Effector memory CD8-positive, alpha-beta T cell (primary cell): Measurements from ENCODE around the gene ZFPM1.
"Not testable (repeated sequence)": the region's sequence is repeated elsewhere in the genome, so short reads cannot be mapped to it uniquely, and the experiment has no call there.

Experiments used
- ATAC-seq: fragments of 150-1000 bp; cut with Tn5 transposase; replicated peaks from 2 replicates; pipeline ENCODE4 v1.10.0; 2021; ENCODE audit warnings: mild to moderate bottlenecking, moderate library complexity
- DNase-seq, 3 experiments: peaks; one replicate each; pipeline ENCODE4 v3.0.0; 2021
- H3K27ac Mint-ChIP-seq, 2 donors: one replicate each; pipeline ENCODE4 v1.8.0; 2022; ENCODE audit warnings: mild to moderate bottlenecking in 2 of 2, mixed read lengths in 2 of 2, moderate library complexity in 2 of 2
- H3K27me3 Mint-ChIP-seq, 2 donors: one replicate each; pipeline ENCODE4 v1.8.0; 2022; ENCODE audit warnings: mixed read lengths in 2 of 2
- H3K36me3 Mint-ChIP-seq: one replicate; pipeline ENCODE4 v1.8.0; 2022; ENCODE audit warnings: mild to moderate bottlenecking, moderate library complexity, mixed read lengths; ENCODE audit not compliant: insufficient read depth
- H3K4me1 Mint-ChIP-seq, 2 donors: one replicate each; pipeline ENCODE4 v1.8.0; 2022; ENCODE audit warnings: low read depth in 2 of 2, mixed read lengths in 2 of 2
- H3K4me3 Mint-ChIP-seq, 2 donors: one replicate each; pipeline ENCODE4 v1.8.0; 2022; ENCODE audit warnings: mild to moderate bottlenecking in 2 of 2, mixed read lengths in 2 of 2, moderate library complexity in 2 of 2
- H3K9me3 Mint-ChIP-seq, 2 donors: one replicate each; pipeline ENCODE4 v1.8.0; 2022; ENCODE audit warnings: mixed read lengths in 2 of 2

Gene ZFPM1

DNA sequence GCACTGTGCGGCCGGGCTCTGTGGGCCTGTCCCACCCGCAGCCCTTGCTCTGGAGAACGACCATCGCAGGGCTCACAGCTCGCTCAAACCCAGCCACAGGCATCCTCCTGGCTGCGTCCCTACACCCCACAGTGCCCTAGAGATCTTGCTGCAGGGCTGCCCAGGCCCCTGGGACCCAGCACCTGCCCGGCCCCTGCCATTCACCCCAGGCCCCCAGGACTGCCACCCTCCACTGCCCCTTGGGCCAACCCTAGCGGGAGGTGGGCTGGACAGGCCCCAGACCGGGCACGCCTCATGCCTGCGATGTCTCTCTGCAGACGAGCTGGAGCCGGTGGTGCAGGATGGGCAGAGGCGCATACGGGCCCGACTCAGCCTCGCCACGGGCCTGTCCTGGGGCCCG, 61.0 kb downstream of the ZFPM1 start:
- H3K27me3 Mint-ChIP-seq: no peaks in the 10 kb centered on the region
- ATAC-seq: no peak
- H3K4me3 Mint-ChIP-seq: no peak overlapping the region
- H3K36me3 Mint-ChIP-seq: peaks cover 28% of the 10 kb centered on the region
- H3K9me3 Mint-ChIP-seq: peaks cover 2 to 12% of the 10 kb centered on the region in 2 donors
- H3K27ac Mint-ChIP-seq: no peak overlapping the region
- H3K4me1 Mint-ChIP-seq: peaks cover 11 to 17% of the 10 kb centered on the region in 2 donors
- DNase-seq: no peak

DNA sequence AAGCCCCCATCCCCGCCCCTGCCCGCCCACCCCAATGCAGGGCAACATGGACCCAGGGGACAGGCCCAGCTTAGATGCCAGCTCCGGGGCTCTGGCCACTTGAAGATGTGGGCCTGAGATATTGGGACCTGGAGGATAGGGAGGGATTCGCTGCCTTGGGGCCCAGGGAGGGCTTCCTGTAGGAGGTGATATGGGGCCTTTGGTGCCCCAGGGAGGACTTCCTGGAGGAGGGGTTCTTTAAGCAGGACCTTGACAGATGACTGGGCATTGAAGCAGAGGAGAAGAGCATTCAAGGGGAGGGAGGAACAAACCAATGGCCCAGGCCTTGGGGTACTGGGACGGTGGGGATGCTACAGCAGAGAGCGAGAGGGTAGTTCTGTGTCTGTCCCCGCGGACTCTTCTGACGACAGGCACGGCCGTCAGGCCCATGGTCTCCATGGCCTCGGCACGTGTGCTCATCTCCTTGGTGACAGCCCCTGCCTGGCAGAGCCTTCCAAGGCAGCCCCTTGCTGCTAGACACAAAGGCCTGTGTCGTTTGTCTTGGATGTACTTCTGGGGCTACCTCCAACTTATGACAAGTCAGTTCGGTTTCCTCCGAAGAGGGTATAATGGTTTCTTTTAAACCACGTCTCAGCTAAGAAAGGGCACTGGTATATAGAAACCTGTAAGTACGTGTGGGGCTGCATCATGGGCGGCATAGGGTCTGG, 61.6 kb downstream of the ZFPM1 start:
- Mint-ChIP-seq H3K36me3 (peaks cover 28% of the 10 kb centered on the region), H3K4me3 (no peak overlapping the region), H3K27ac (peak overlapping the region in 1 of 2 donors; percentile 74), H3K4me1 (peaks cover 11 to 20% of the 10 kb centered on the region in 2 donors), H3K27me3 (no peaks in the 10 kb centered on the region), H3K9me3 (peaks cover 2 to 12% of the 10 kb centered on the region in 2 donors)
- DNase-seq (no peak), ATAC-seq (no peak)

DNA sequence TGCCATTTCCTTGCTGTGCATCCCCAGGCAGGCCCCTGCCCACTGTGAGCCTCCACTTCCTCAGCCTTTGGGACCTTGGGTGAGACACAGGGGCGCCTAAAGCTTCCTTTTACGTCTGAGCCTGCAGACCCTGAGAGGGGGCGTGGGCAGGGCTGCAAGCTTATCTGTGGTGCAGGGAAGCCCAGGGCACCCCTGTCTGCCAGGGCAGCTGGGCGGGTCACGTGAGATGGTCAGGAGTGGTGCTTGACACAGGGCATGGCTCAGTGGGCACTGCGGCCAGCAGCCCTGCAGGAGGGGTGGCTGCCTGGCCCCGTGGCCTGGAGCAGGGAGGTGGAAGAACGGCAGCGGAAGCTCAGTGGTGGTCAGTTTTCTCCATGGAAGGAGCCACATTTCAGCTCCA, 62.3 kb downstream of the ZFPM1 start:
- ATAC-seq (no peak), DNase-seq (no peak)
- H3K36me3 Mint-ChIP-seq: peaks cover 28% of the 10 kb centered on the region
- no peaks in the 10 kb centered on the region for H3K27me3 Mint-ChIP-seq
- peaks cover 2 to 12% of the 10 kb centered on the region in 2 donors for H3K9me3 Mint-ChIP-seq
- H3K4me1 Mint-ChIP-seq: peaks cover 13 to 20% of the 10 kb centered on the region in 2 donors
- H3K4me3 Mint-ChIP-seq: no peak overlapping the region
- peak overlapping the region in 1 of 2 donors; percentile 74 for H3K27ac Mint-ChIP-seq

DNA sequence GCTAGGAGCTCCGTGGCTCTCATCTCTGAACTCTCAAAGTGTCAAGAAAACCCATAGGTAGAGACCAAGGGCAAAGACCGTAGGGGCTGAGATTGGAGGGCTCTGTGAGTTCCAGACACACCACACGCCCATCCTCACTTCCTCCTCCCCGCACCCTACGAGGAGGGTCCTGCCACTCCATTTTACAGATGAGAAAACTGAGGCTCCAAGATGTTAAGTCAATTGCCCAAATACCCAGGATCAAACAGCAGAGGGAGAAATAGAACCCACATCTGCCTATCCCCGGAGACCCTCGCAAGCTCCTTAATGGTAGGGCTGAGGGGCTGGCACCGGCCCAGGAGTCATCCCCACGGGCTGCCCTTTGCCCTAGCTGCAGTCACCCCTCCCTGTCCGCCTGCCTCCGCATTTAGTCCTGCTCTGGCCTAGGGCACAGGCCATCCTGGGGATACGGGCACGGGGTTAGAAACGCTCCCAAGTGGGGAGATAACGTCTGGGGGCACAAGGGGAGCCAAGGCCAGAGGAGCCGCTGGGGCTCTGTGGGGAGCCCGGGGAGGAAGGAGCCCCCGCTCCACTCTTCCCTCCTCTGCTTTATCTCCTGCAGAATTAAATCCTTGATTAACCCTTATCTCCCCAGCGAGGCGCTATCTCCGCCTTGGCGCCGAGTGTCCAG, 63.0 kb downstream of the ZFPM1 start:
- ATAC-seq (no peak), DNase-seq (no peak)
- Mint-ChIP-seq H3K4me3 (no peak overlapping the region), H3K27me3 (no peaks in the 10 kb centered on the region), H3K36me3 (peaks cover 28% of the 10 kb centered on the region), H3K4me1 (peaks cover 13 to 20% of the 10 kb centered on the region in 2 donors), H3K27ac (peak overlapping the region in 1 of 2 donors; percentile 74), H3K9me3 (peaks cover 2 to 12% of the 10 kb centered on the region in 2 donors)

DNA sequence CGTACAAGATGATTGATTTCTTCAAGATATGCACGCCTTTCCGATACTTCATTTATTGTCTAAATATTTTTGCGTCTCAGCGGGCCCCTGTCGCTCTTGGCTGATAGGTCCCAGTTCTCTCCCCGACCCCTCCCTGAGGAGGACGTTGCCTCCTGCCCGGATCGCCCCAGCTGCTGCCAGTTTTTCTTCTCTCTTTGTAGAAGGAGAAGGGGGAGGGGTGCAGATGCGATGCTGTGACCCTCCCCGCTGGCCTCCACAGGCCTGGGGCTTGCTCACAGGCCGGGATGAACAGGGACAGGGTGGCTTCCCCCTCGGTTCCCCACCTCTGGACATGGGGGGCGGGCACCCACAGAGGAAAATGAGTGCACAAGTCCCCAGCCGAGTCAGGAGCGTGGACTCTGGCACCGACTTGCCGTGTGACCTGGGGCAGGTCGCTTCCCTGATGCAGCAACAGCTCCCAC, 63.6 kb downstream of the ZFPM1 start:
- H3K4me3 Mint-ChIP-seq: peak overlapping the region in 1 of 2 donors; percentile 36
- H3K36me3 Mint-ChIP-seq: peaks cover 25% of the 10 kb centered on the region
- no peak for ATAC-seq
- DNase-seq: no peak
- peak overlapping the region in 1 of 2 donors; percentile 13 for H3K27ac Mint-ChIP-seq
- H3K4me1 Mint-ChIP-seq: peaks cover 13 to 20% of the 10 kb centered on the region in 2 donors
- H3K27me3 Mint-ChIP-seq: no peaks in the 10 kb centered on the region
- H3K9me3 Mint-ChIP-seq: peaks cover 2 to 12% of the 10 kb centered on the region in 2 donors

DNA sequence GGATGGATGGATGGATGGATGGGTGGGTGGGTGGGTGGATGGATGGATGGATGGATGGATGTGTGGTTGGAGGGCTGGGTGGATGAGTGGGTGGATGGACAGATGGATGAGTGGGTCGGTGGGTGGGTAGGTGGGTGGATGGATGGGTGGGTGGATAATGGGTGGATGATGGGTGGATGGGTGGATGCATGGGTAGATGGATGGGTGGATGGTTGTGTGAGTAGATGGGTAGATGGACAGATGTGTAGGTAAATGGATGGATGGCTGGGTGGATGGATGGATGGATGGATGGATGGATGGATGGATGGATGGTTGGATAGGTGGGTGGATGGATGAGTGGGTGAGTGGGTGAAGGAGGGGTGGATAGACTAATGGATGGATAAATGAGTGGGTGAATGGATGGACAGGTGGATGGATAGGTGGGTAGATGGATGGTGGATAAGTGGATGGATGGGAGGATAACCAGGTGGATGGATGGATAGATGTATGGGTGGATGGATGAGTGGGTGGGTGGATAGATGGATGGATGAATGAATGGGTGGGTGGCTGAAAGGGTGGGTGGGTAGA, 64.2 kb downstream of the ZFPM1 start:
- peaks cover 2 to 12% of the 10 kb centered on the region in 2 donors for H3K9me3 Mint-ChIP-seq

DNA sequence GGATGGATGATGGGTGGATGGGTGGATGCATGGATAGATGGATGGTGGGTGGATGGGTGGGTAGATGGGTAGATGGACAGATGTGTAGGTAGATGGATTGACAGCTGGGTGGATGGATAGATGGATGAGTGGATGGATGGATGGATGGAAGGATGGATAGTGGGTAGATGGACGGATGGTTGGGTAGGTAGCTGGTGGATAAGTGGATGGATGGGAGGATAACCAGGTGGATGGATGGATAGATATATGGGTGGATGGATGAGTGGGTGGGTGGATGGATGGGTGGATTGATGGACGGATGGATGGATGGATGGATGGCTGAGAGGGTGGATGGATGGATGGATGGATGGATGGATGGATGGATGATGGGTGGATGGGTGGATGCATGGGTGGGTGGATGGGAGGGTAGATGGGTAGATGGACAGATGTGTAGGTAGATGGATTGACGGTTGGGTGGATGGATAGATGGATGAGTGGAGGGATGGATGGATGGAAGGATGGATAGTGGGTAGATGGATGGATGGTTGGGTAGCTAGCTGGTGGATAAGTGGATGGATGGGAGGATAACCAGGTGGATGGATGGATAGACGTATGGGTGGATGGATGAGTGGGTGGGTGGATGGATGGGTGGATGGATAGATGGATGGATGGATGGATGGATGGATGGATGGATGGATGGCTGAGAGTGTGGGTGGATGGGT, 65.5 kb downstream of the ZFPM1 start:
- H3K9me3 Mint-ChIP-seq: peaks cover 2 to 12% of the 10 kb centered on the region in 2 donors
- peaks cover 27% of the 10 kb centered on the region for H3K36me3 Mint-ChIP-seq
- H3K27me3 Mint-ChIP-seq, ATAC-seq, DNase-seq, H3K4me3 Mint-ChIP-seq: not testable (repeated sequence)
- H3K27ac Mint-ChIP-seq: peak overlapping the region; percentile 19 to 33
- peaks cover 20% of the 10 kb centered on the region in 2 donors for H3K4me1 Mint-ChIP-seq

More for the DNA sequence above, 64.2 kb downstream of the ZFPM1 start:
- DNase-seq, ATAC-seq, H3K27me3 Mint-ChIP-seq, H3K27ac Mint-ChIP-seq: not testable (repeated sequence)
- Mint-ChIP-seq H3K36me3 (peaks cover 27% of the 10 kb centered on the region), H3K4me3 (peak overlapping the region in 1 of 2 donors; percentile 36), H3K4me1 (peaks cover 17 to 20% of the 10 kb centered on the region in 2 donors)

DNA sequence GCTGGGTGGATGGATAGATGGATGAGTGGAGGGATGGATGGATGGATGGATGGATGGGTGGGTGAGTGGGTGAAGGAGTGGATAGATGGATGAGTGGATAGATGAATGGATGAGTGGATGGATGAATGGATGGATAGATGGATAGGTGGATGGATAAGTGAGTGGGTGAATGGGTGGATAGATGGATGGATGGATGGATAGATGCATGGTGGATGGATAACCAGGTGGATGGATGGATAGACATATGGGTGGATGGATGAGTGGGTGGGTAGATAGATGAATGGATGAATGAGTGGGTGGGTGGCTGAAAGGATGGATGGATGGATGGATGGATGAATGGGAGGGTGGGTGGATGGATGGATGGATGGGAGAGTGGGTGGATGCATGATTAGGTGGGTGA, 66.2 kb downstream of the ZFPM1 start:
- Mint-ChIP-seq H3K27me3 (no peaks in the 10 kb centered on the region), H3K4me3 (no peak overlapping the region), H3K9me3 (peaks cover 2 to 12% of the 10 kb centered on the region in 2 donors), H3K36me3 (peaks cover 29% of the 10 kb centered on the region), H3K4me1 (peaks cover 20% of the 10 kb centered on the region in 2 donors), H3K27ac (peak overlapping the region in 1 of 2 donors; percentile 19)
- DNase-seq: no peak
- ATAC-seq: no peak

DNA sequence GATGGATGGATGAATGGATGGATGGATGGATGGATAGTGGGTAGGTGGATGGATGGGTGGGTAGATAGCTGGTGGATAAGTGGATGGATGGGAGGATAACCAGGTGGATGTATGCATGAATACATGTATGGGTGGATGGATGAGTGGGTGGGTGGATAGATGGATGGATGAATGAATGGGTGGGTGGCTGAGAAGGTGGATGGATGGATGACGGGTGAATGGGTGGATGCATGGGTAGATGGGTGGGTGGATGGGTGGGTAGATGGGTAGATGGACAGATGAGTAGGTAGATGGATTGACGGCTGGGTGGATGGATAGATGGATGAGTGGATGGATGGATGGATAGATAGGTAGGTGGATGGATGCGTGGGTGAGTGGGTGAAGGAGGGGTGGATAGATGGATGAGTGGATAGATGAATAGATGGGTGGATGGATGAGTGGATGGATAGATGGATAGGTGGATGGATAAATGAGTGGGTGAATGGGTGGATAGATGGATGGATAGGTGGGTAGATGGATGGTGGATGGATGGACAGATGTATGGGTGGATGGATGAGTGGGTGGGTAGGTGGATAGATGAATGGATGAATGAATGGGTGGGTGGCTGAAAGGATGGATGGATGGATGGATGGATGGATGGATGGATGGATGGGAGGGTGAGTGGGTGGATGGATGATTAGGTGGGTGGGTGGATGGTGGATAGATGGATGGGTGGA, 67.0 kb downstream of the ZFPM1 start:
- H3K27me3 Mint-ChIP-seq: no peaks in the 10 kb centered on the region
- no peak overlapping the region for H3K4me3 Mint-ChIP-seq
- peaks cover 2 to 12% of the 10 kb centered on the region in 2 donors for H3K9me3 Mint-ChIP-seq
- no peak for ATAC-seq
- peaks cover 34% of the 10 kb centered on the region for H3K36me3 Mint-ChIP-seq
- peaks cover 20% of the 10 kb centered on the region in 2 donors for H3K4me1 Mint-ChIP-seq
- peak overlapping the region in 1 of 2 donors; percentile 8 for H3K27ac Mint-ChIP-seq
- no peak for DNase-seq

DNA sequence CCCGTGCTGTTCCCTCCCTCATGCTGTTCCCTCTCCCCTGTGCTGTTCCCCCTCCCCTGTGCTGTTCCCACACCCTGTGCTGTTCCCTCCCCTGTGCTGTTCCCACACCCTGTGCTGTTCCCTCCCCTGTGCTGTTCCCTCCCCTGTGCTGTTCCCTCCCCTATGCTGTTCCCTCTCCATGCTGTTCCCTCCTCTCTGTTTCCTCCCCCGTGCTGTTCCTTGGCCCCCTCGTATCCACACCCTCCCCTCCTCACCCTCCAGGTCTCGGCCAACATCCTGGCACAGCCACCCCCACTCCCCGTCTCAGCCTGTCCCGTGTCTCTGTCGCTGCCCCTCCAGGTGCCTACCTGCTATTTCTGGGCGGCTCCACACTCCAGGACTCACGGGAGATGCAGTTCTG, 68.6 kb downstream of the ZFPM1 start:
- DNase-seq (no peak), ATAC-seq (no peak)
- no peak overlapping the region for H3K4me3 Mint-ChIP-seq
- H3K4me1 Mint-ChIP-seq: peaks cover 18 to 20% of the 10 kb centered on the region in 2 donors
- peaks cover 2 to 12% of the 10 kb centered on the region in 2 donors for H3K9me3 Mint-ChIP-seq
- H3K36me3 Mint-ChIP-seq: peaks cover 37% of the 10 kb centered on the region
- peak overlapping the region in 1 of 2 donors; percentile 57 for H3K27ac Mint-ChIP-seq
- no peaks in the 10 kb centered on the region for H3K27me3 Mint-ChIP-seq

DNA sequence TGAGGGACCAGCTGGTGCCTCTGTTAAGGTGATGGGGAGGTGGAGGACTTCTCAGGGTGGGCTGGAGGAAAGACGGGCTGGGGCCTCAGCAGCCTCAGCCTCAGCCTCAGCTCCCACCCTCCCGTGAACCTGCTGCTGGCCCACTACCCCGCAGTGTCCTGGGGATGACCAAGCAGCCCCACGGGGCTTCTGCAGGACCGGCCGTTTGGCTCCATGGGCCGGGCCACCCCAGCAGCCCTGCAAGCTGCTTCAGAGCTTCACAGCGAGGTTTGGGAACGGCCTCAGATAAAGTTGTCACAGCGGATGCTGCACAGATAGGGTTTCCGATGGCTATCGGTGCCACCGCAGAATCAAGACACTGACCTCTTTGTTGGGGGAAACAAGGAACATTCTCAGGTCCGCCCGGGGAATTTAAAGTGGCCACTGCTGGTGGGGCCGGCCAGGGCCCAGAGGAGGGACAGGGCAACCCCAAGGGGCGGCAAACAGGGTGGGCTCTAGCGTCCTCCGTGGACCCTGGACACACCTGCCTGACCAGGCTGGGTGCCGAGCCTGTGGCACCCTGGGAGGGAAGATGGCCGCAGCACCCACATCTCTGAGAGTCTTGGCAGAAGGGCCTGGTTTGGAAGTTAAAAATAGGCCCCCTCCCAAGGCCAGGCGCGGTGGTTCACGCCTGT, 69.3 kb downstream of the ZFPM1 start:
- ATAC-seq (no peak), DNase-seq (no peak)
- no peaks in the 10 kb centered on the region for H3K27me3 Mint-ChIP-seq
- H3K4me1 Mint-ChIP-seq: peaks cover 15 to 17% of the 10 kb centered on the region in 2 donors
- no peak overlapping the region for H3K4me3 Mint-ChIP-seq
- peak overlapping the region; percentile 57 to 68 for H3K27ac Mint-ChIP-seq
- peaks cover 35% of the 10 kb centered on the region for H3K36me3 Mint-ChIP-seq
- peaks cover 2 to 12% of the 10 kb centered on the region in 2 donors for H3K9me3 Mint-ChIP-seq
